Germinal center (tissue), 1 donor: ENCODE measurements around the gene NPEPPS.
A peak's percentile ranks its signal among the peaks of the same experiment; 100 is the strongest.

Experiments used
- DNase-seq: peaks from one replicate; pipeline ENCODE4 v3.0.0; 2012; ENCODE audit warnings: mixed read lengths, low spot score

Gene NPEPPS

DNA sequence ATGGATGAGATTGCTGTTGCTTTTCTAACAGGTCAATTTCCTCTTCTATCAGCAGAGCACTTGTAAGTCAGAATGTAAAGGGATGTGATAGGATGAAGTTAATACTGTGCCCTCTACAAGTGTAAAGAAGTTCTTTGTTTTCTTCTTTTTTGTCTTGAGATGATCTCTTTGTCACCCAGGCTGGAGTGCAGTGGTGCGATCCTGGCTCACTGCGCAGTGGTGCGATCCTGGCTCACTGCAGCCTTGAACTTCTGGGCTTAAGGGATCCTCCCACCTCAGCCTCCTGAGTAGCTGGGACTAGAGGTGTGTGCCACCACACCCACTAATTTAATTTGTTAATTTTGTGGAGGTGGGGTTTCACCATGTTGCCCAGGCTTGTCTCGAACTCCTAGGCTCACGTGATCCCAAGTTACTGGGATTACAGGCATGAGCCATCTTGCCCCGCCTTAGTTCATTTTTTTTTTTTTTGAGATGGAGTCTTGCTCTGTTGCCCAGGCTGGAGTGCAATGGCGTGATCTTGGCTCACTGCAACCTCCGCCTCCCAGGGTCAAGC, 97.2 kb downstream of the NPEPPS start:
- no peak for DNase-seq

DNA sequence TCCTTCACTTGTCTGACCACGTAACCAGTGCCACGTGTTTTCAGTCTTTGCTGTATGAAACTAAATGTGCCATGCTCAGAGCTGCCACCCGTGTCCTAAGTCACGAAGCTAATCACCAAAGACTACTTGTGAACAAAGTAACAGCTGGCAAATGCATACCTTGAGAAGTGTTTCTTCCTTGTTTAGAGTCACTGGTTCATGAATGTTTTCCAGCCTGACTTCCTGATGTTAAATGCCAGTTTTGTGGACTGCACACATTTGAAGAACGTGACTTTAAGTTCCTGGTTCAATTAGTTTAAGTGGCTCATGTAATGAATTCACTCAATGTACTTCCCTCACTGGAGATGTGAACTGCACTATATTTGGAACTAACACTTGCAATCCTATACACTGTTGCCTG, 98.9 kb downstream of the NPEPPS start:
- no peak for DNase-seq

DNA sequence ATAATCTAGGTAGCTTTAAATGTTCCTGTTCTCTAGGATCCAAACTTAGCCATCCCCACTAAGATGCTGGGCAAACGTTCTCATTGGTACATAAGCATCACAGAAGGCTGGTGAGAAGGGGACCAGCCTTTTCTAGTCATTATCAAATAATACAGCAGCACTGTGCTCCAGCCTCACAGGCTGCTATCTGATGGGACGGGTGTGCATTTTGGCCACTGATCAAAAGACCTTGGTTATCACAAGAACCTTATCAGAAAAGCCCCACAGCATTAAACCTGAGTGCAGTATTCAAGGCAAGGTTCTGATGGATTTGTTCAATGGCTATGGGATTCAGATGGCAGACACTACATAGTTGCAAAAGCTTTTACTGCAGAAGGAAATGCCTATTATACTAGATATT, 99.7 kb downstream of the NPEPPS start:
- no peak for DNase-seq

DNA sequence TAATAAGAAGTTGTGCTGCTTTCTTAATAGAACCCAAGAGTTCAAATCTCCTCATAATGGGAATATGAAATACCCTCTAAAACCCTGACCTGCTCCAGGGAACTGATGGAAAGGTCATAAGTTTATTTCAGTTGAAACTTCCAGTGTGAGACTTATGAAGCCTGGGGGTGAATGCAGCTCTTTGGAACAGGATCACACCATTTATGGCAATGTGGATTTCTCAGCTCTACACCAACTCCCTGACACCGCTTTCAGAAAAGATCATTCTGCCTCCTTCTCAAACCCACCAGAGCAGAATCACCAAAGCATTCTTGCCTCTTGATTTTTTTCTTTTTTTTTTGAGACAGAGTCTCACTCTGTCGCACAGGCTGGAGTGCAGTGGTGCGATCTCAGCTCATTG, 102.1 kb downstream of the NPEPPS start:
- no peak for DNase-seq

DNA sequence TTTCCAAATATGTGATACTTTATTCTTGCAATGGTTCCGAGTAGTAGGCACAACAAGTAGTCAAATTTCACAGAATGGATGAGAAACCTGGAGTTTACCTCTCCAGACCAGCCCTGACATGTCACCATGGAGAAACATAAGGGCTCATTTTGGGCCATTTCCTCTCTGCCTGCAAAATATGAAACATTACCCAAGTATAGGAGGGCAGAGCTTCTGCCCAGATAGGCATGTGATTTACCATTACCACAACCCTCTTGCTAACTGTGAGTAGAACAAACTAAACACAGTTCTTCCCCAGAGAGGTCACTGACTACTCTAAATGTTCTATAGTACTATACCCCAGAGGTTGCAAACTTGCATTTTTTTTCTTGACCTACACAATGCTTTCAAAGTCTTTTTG, 103.1 kb downstream of the NPEPPS start:
- DNase-seq = no peak

DNA sequence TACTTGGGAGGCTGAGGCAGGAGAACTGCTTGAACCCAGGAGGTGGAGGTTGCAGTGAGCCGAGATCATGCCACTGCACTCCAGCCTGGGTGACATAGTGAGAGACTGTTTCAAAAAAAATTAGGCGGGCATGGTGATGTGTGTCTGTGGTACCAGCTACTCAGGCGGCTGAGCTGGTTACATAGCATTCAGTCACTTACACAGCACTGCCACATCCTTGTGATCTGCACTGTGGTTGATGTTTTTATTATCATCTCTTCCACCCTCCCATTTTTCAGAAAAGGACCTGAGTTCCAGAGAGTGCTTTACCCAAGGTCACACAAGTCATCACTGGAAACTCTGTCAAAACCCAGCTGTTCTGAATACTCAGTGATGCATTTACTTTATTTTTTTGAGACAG, 104.0 kb downstream of the NPEPPS start:
- DNase-seq = no peak

DNA sequence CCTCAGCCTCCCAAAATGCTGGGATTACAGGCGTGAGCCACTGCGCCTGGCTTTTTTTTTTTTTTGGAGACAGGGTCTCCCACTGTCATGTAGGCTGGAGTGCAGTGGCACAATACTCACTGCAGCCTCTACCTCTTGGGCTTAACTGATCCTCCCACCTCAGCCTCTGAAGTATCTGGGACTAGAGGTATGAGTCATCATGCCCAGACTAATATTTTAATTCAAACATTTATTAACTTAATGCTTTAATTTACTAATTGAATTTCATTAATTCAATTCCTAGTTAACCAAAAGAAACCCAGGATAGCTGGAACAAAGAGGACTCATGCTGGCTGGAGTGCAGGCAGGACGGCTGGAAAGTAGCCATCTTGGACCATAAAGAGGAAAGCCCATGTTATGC, 104.8 kb downstream of the NPEPPS start:
- no peak for DNase-seq

DNA sequence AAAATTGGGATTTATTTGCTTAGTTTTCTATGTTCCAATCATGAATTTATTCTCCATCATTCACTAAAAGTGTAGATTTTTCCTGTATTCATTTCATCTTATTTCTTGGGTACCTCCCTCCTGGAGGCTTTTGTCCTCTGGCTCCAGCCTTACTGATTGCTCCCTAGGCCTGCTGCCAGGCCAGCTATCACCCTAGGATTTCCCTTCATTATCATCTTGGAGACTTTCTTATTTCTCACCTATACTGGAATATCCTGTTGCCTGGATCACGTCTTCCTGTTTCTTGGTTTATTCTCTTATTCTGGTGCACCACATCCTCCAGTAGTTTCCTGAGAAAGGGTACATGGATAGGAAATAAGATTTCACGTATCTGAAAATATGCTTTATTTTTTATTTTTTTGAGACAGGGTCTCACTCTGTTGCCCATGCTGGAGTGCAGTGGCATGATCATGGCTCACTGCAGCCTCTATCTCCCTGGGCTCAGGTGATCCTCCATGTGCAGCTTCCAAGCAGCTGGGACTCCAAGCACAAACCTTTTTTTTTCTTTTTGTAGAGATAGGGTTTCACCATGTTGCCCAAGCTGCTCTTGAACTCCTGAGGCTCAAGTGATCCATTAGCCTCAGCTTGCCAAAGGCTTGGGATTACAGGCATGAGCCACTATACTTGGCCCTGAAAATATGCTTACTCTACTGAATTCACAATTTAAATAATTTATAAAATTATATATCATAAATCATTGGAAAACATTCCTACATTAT, 105.5 kb downstream of the NPEPPS start:
- DNase-seq = no peak

DNA sequence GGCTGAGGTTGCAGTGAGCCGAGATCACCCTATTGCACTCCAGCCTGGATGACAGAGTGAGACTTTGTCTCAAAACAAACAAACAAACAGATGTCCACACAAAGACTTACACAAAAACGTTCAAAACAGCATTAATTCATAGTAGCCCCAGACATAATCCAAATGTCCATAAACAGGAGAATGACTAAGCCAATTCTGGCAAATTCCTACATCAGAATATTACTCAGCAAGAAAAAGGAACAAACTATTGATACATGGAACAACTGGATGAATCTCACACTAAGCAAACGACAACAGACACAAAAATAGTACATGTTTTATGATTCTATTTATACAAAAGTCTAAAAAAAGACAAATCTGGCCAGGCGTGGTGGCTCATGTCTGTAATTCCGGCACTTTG, 108.0 kb downstream of the NPEPPS start:
- no peak for DNase-seq

DNA sequence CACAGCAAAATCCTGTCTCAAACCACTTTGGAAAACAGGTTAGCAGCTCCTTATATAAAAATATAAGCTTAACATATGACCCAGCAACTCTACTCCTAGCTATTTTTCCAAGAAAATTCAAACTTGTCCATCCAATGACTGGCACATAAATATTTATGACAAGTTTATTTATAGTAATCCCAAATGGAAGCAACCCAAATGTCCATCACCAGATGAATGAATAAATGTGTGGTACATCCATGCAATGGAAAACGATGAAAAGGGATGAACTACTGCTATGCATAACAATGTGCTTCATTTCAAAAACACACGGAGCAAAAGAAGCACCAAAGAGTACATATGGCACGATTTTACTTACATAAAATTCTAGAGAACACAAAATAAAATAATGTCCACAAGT, 109.2 kb downstream of the NPEPPS start:
- DNase-seq = no peak

DNA sequence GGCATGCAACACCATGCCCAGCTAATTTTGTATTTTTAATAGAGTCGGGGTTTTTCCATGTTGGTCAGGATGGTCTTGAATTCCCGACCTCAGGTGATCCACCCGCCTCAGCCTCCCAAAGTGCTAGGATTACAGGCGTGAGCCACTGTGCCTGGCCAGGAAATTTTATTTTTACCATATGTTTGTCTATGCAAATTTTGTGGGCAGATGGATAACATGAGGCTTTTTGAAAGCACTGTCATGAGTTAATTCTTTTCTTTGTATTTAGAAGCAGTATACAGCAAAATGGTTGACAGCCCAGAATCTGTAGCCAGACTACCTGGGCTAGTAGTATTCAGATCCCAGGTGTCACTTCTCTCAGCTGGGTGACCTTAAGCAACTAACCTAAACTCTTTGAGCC, 110.3 kb downstream of the NPEPPS start:
- no peak for DNase-seq

DNA sequence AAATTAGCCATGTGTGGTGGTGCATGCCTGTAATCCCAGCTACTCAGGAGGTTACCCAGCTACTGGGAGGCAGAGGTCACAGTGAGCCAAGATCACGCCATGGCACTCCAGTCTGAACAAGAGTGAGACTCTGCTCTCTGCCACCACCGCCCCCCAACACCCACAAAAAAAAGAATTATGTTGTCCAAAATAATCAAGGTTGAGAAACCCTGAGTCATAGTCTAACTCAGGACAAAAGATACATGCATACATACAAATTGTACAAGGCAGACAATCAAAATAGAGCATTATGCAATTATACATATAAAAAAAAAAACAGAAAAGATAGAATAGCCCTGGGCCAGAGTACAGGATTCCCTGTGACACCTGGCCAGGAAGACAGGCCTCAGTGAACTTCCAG, 112.2 kb downstream of the NPEPPS start:
- DNase-seq = no peak

DNA sequence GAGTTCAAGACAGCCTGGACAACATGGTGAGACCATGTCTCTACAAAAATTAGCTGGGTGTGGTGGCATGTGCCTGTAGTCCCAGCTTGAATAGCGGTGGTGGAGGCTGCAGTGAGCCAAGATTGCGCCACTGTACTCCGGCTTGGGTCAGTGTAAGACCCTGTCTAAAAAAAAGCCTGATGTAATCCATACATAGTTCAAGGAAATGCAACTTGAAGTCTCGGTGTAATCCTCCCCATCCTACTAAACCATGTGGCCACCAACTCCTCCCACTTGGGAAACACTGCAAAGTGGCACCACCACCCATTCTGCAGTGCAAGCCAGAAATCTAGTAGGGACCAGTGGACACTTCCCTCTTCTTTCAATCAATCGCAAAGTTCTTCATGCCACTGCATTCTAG, 113.4 kb downstream of the NPEPPS start:
- DNase-seq = no peak

DNA sequence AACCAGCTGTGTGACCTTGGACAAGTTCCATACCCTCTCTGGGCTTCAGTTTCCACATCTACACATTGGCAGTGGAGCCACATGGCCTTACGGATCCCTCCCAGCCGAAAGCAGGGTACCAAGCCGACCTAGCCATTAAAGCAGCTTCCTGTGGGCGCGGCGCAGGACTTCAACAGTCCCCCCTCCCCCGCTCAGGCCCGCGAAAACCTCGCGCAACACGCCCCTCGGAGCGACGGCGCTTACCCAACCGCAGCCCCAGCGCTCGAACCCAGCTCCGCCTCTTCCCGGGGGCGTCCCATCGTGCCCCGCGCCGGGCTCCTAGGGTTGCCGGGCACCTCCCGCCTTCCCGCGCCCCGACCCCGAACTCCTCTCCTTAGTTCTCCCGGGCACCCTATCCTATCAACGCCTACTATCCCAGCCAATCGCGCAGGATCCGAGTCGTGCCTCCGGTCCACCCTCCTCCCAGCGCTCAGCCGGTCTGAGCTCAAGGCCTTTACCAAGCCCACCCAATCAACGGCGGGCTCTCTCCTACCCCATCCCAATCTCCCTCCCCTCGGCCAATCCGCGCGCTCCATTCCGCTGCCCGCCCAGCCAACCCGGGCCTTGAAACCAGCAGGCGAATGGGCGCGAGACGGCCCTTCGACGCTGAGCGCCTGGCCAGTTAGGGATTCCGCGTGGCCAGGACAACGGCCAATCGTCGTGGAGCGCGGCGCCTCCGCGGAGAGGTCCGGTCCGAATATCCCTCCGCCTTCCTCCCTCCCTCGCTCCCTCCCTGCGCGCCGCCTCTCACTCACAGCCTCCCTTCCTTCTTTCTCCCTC, 118.5 kb downstream of the NPEPPS start, which contains the start of gene KPNB1:
Gene KPNB1 (plus strand): TSS at position 767 of the 819 bp plus-strand sequence. CDS start 326 bp downstream, outside the sequence.
- peak; percentile 96 for DNase-seq

DNA sequence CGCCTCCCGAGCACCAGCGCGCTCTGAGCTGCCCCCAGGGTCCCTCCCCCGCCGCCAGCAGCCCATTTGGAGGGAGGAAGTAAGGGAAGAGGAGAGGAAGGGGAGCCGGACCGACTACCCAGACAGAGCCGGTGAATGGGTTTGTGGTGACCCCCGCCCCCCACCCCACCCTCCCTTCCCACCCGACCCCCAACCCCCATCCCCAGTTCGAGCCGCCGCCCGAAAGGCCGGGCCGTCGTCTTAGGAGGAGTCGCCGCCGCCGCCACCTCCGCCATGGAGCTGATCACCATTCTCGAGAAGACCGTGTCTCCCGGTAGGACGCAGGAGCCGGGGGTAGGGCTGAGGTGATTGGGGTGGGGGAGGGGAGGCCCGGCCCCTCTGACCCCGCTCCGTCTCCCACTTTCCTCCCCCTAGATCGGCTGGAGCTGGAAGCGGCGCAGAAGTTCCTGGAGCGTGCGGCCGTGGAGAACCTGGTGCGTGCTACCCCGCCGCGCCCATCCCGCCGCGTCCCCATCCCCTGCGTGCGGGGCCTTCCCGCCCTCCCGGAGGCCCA, 119.1 kb downstream of the NPEPPS start:
- DNase-seq = peak; percentile 51

DNA sequence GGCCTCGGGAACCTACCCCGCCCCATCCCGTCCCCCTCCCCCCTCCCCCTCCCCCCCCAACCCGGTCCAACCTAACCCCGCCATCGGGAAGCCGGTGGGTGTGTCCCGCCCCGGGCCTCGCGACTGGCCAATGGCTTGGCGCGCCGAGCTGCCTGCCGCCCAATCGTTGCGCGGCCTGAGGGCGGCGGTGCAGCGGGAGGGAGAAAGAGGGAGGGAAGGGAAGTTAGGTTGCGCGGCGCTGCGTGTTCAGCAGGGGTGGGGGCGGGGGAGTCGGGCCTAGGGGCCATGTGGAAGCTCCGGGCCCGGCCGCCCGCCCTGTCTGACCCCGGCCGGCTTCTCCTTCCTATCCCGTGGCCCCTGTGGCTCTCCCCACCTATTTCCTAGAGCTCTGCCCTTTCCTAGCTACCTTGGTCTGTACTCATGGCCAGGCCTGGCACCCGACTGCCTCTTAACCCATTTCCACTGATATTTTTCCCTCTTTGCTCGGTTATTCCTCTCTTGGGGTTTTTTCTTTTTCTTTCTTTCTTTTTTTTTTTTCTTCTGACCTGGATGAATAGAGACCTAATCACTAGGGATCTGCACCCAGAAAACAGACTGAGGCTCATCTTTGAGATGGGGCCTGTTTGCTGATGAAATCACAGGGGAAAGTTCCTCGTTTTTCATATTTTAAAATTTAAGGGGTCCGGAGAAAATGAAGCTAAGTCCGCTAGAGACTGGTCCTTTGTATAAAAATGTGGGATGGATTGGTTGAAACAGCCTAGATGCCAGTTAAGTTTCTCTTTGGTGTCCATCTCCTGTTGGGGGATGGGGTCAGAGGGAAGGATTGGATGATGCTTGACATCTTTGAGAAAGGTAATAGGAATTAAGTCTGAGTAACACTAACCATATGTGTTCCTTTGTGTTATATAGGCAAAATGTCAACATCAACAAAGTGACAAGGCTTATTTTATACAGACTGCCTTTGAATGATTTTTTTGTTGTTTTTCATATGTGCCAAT, 119.9 kb downstream of the NPEPPS start:
- peak; percentile 94 for DNase-seq

DNA sequence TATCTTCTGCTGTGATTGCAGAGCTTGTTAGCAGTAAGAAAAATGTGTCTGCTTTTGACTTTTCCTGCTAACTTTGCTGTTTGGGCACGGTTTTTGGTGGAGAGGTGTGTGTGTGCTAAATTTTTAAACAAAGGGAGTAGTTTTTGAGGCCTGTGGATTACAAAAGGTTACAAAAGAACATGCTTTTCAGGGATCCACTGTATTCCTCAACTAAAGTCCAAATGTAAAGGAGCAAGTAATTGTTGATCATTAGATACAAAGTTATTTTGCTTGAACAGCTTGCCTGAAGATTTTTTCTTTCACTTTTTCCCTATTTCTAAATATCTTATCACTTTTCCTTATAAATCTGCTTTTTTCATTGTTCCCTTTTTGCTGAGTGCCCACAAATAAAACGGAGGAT, 120.8 kb downstream of the NPEPPS start:
- no peak for DNase-seq

DNA sequence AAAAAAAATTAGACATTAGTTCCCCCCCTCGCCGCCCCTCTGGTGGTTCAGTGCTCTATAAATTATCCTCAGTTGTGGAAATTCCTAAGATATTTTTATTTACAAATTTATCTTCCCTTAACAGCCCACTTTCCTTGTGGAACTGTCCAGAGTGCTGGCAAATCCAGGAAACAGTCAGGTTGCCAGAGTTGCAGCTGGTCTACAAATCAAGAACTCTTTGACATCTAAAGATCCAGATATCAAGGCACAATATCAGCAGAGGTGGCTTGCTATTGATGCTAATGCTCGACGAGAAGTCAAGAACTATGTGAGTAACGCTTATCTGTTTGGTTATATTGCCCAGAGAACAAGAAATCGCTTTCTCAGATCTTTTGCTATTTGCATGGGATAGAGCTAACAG, 121.7 kb downstream of the NPEPPS start:
- no peak for DNase-seq

DNA sequence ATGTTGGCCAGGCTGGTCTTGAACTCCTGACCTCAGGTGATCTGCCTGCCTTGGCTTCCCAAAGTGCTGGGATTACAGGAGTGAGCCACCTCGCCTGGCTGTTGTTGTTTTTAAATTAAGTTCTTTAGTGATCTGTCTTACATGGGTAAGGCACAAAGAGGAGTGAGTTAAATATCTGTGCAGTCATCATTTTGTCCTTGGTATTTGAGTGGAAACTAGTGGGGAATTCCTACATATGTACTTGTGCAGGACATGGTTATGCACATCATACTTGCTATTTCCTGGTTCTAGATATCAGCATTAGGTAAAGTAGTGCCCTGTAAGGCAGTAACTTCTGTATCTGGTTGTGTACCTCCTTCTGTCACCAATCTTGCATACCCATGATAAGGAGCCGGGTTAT, 122.5 kb downstream of the NPEPPS start:
- DNase-seq = no peak

DNA sequence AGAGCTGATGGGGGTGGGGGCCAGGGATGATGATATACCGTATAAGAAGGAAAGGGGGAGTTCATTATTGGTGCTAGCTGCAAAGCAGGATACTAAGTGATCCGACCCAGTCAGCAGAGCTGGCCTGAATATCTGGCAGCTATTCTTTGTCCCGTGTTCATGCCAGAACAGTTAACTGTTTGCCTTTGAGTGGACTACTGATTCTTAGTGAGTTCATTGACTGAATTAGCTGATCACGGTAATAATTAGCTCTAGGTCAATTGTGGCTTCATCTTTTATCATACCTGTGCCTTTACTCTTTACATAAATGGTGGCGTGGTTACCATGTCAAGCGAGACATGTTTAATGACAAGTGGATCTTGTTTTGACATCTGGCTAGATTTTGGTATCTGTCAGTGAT, 124.1 kb downstream of the NPEPPS start:
- no peak for DNase-seq

DNA sequence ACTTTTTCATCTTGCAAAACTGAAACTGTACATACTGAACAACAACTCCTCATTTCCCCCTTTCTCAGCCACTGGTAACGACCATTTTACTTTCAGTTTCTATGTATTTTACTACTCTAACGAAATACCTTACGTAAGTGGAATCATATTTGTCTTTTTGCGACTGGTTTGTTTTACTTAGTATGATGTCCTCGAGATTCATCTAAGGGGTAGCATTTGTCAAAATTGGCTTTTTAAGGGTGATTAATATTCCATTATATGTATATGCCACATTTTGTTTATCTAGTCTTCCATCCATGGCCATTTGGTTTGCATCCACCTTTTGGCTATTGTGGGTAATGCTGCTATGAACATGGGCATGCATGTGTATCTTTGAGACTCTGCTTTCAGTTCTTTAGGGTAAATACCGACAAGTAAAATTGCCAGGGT, 129.2 kb downstream of the NPEPPS start:
- DNase-seq = peak; percentile 30
